Osteoblast (primary cell): ENCODE measurements around the gene UQCC3. TPM values are rescaled to one million over a fixed set of nuclear protein-coding genes. Genes with fewer than 3 reads are reported as not detected.

ENCODE experiments used
- DNase-seq: peaks from one replicate; pipeline ENCODE4 v3.0.0; 2011; ENCODE audit warnings: low spot score, mixed read lengths; ENCODE audit not compliant: insufficient read length; ENCODE audit errors: missing footprints
- H2AFZ ChIP-seq: 2 replicates; pipeline ENCODE4 v1.6.0; 2011; ENCODE audit warnings: mild to moderate bottlenecking, low read length
- H3K27ac ChIP-seq: 2 replicates; pipeline ENCODE4 v1.5.1; 2011; ENCODE audit warnings: mild to moderate bottlenecking, low read depth, low read length, moderate library complexity
- H3K27me3 ChIP-seq: 2 replicates; pipeline ENCODE4 v1.6.0; 2012; ENCODE audit warnings: mild to moderate bottlenecking, control low read depth, inconsistent platforms, low read length, moderate library complexity; ENCODE audit not compliant: insufficient read depth
- H3K36me3 ChIP-seq: 2 replicates; pipeline ENCODE4 v1.5.1; 2011; ENCODE audit warnings: mild to moderate bottlenecking, low read length, control low read depth, moderate library complexity; ENCODE audit not compliant: insufficient read depth
- H3K4me1 ChIP-seq: 2 replicates; pipeline ENCODE4 v1.5.1; 2011; ENCODE audit warnings: mild to moderate bottlenecking, low read length, control low read depth, moderate library complexity; ENCODE audit not compliant: insufficient read depth
- H3K4me2 ChIP-seq: 2 replicates; pipeline ENCODE4 v1.6.0; 2011; ENCODE audit warnings: mild to moderate bottlenecking, low read length; ENCODE audit not compliant: insufficient read depth
- H3K4me3 ChIP-seq: fragments of 200-600 bp; sonication (generic); 3 replicates; pipeline ENCODE4 v1.5.1; 2012; ENCODE audit warnings: mild to moderate bottlenecking, low read length, inconsistent platforms; ENCODE audit not compliant: insufficient read depth
- H3K79me2 ChIP-seq: 2 replicates; pipeline ENCODE4 v1.6.0; 2012; ENCODE audit warnings: mild to moderate bottlenecking, low read length, control low read depth, inconsistent platforms; ENCODE audit not compliant: insufficient read depth
- H3K9me3 ChIP-seq: 2 replicates; pipeline ENCODE4 v1.5.1; 2011; ENCODE audit warnings: low read depth, low read length, control low read depth
- H4K20me1 ChIP-seq: 2 replicates; pipeline ENCODE4 v1.6.0; 2012; ENCODE audit warnings: mild to moderate bottlenecking, low read length, control low read depth; ENCODE audit not compliant: insufficient read depth
- CTCF ChIP-seq: IDR thresholded peaks from 2 replicates; pipeline ENCODE4 v1.5.1; 2011; ENCODE audit warnings: mild to moderate bottlenecking, low read depth, low read length, moderate library complexity; ENCODE audit errors: extremely low read depth
- total RNA-seq: library from RNA; depleted of rRNA; stranded (reverse); fragments of >200 nt; gene quantifications from 2 replicates; pipeline ENCODE4 v1.2.3, GENCODE V29; 2012

Gene UQCC3
- total RNA-seq, 1 donor: 5.8 TPM

DNA sequence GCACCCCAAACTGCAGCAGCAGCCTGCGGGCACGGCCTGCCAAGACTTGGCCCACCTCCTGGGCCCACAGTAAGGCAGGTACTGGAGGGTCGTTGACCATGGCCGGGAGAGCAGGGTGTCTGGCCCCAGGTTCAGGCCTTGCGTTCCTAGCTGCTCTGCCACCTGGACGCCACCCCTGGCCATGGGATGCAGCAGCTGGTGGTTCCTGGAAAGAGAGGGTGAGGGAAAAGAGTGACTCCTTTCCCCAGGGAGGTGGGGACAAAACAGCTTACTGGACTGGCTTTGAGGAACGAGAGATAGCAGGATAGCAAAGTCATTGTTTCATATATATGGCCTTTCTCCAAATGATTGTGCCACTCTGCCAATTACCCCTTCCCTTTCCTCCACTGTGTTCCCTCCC lies 33.9 kb downstream of the UQCC3 start:
- TF ChIP-seq CTCF: no peak
- H2AFZ ChIP-seq: peak overlapping the region; percentile 81

GRCh38 chr11:62705880-62706849 lies 34.7 kb downstream of the UQCC3 start:
- Histone ChIP-seq H3K4me1 (peaks cover 29% of the 10 kb centered on the region), H4K20me1 (no peaks in the 10 kb centered on the region), H3K4me3 (peak overlapping the region; percentile 75), H2AFZ (peak overlapping the region; percentile 81), H3K9me3 (no peaks in the 10 kb centered on the region), H3K79me2 (peaks cover 10% of the 10 kb centered on the region), H3K4me2 (peak overlapping the region; percentile 98), H3K36me3 (peaks cover 22% of the 10 kb centered on the region), H3K27ac (peak overlapping the region; percentile 89), H3K27me3 (no peaks in the 10 kb centered on the region)
- TF ChIP-seq CTCF: no peak
- DNase-seq: peak; percentile 97

More for the DNA sequence above, 33.9 kb downstream of the UQCC3 start:
- H3K79me2 ChIP-seq: peaks cover 10% of the 10 kb centered on the region
- peak overlapping the region; percentile 75 for H3K4me3 ChIP-seq
- H3K4me1 ChIP-seq: peaks cover 29% of the 10 kb centered on the region
- H3K36me3 ChIP-seq: peaks cover 17% of the 10 kb centered on the region
- H3K9me3 ChIP-seq: no peaks in the 10 kb centered on the region
- peak; percentile 36 for DNase-seq
- no peaks in the 10 kb centered on the region for H3K27me3 ChIP-seq
- peak overlapping the region; percentile 89 for H3K27ac ChIP-seq
- peak overlapping the region; percentile 98 for H3K4me2 ChIP-seq
- H4K20me1 ChIP-seq: no peaks in the 10 kb centered on the region

DNA sequence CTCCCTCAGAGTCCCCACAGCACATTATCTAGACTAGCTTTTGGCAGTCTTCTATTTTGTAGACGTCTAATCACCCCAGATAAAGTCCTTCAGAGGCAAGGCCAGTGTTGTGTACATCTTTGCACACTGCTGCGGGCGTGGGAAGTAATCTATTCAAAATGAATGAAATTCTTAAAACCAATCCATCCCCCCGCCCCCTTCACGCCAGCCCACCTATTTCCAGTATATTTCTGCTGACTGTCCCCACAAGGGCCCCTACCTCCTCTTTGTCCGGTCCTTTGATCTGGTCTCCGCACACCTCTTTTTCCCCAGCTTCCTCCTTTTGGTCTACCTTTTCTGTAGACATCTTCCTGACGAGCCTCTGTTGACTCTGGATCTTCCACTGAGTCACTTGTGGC lies 35.4 kb downstream of the UQCC3 start:
- Histone ChIP-seq H3K4me3 (peak overlapping the region; percentile 75), H2AFZ (no peak overlapping the region), H3K36me3 (peaks cover 22% of the 10 kb centered on the region), H3K9me3 (no peaks in the 10 kb centered on the region), H3K4me2 (peak overlapping the region; percentile 98), H4K20me1 (no peaks in the 10 kb centered on the region), H3K27ac (no peak overlapping the region), H3K27me3 (no peaks in the 10 kb centered on the region), H3K4me1 (peaks cover 29% of the 10 kb centered on the region), H3K79me2 (peaks cover 10% of the 10 kb centered on the region)
- DNase-seq: no peak
- no peak for TF ChIP-seq CTCF

GRCh38 chr11:62707277-62707861 lies 35.9 kb downstream of the UQCC3 start, which contains the start of the genes BSCL2 and GNG3:
Gene BSCL2, minus strand, starts transcription at chr11:62707424. Its CDS starts 229 bp downstream, at chr11:62707195.
Gene GNG3, plus strand, starts transcription at chr11:62707676. Its CDS starts 620 bp downstream, at chr11:62708296.
- H3K4me1 ChIP-seq: peaks cover 29% of the 10 kb centered on the region
- H3K79me2 ChIP-seq: peaks cover 10% of the 10 kb centered on the region
- H3K9me3 ChIP-seq: no peaks in the 10 kb centered on the region
- H3K27me3 ChIP-seq: no peaks in the 10 kb centered on the region
- DNase-seq: no peak
- H4K20me1 ChIP-seq: no peaks in the 10 kb centered on the region
- H2AFZ ChIP-seq: peak within 1 kb of the TSS; percentile 75
- peaks cover 24% of the 10 kb centered on the region for H3K36me3 ChIP-seq
- peak within 1 kb of the TSS; percentile 34 for H3K27ac ChIP-seq
- peak within 1 kb of the TSS; percentile 98 for H3K4me2 ChIP-seq
- H3K4me3 ChIP-seq: peak within 1 kb of the TSS; percentile 75
- no peak for TF ChIP-seq CTCF
